ENCODE measurements around the gene MACROH2A1. TPM values are rescaled to one million over a fixed set of nuclear protein-coding genes. Genes with fewer than 3 reads are reported as not detected.

Gene MACROH2A1
- total RNA-seq, 1 experiment from 2014 or later: 322 TPM

DNA sequence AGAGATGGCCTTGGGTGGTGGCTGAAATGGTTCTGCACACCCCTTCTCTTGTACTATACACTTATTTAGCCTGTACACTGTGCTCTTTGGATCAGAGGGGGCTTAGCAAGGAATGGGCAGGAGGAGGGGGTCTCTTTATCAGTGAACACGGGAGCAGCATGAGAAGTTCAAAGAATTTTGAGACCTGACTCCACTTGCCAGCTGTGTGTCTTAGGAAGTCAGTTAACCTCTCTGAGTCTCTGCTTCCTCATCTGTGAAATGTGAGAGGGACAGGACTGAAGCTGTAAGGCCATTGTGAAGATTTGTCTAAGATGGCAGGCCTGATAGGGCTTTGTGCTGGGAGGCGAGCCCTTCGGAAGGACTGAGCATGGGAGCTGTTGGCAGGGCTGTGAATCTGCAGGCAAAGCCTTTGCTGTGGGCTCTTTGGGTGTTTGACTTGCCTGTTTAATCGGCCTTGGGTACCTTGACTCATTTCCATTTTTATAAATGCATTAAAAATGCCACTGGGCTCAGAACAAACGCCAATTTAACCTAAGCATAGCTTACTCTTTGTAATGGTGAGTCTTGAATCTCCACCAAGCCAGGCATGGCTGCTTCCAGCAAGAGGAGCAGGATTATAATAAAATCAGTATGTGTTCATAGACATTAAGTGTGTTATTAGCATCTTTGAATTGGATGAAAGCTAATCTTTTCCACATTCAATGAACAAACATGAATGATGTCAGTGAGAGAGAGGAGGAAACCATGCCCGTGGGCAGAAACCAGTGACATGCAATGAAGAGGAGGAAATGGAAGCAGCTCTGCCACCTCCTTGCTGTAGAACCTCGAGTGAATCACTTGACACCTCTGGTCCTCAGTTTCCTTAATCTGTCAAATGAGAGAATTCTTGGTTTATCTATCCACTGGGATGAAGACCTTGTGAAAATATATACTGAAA, 89.4 kb downstream of the MACROH2A1 start:
- H3K4me3 ChIP-seq (ENCODE audit: insufficient read depth, low read depth, low read length): no peak overlapping the region
- DNase-seq: no peak

DNA sequence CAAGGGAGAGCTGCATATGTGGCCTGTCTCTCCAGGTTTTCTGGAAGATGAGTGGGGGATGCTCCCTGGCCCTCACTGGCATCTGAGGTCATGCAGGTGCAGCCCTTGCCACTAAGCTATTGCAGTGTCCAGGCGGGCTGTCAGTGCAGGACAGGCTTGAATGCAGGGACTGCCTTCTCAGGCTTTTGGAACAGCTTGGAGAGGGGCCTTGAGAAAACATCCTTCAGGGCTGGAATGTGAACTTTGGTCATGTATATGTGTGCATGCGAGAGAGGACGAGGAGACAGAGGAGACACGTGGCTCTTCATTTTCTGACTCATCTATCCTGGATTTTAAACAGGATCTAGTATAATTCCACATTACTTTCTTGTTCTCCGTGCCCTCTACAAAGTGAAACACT, 90.3 kb downstream of the MACROH2A1 start:
- Histone ChIP-seq H3K4me3 (ENCODE audit: insufficient read depth, low read depth, low read length) (no peak overlapping the region), H3K27me3 (ENCODE audit: control insufficient read depth, insufficient read depth, low read length) (no peaks in the 10 kb centered on the region; the same call in 1 of the 2 replicates), H3K36me3 (replicated peaks; ENCODE audit: control insufficient read depth, insufficient read depth, low read length) (no peaks in the 10 kb centered on the region)
- no peak for DNase-seq

More for the DNA sequence above, 89.4 kb downstream of the MACROH2A1 start:
- no peaks in the 10 kb centered on the region for H3K36me3 ChIP-seq (replicated peaks; ENCODE audit: control insufficient read depth, insufficient read depth, low read length)
- H3K27me3 ChIP-seq (ENCODE audit: control insufficient read depth, insufficient read depth, low read length): no peaks in the 10 kb centered on the region; the same call in 1 of the 2 replicates

DNA sequence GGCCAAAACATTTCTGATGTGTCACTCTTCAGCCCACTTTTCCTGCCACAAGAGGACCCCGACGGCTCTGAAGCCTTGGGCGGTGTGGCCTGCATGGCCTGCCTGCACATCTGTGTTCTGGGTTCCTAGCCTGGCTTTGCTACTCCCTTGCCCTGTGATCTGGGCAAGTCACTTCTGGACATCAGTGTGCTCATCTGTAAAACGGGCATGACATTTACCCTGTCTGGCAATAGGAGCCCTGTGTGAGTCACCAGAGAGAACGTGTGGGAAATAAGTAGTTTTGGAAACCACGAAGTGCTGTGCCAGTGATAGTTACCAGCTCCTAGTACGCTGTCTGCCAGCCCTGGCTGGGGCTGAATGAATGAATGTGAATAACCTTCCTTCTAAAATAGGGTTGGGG, 90.8 kb downstream of the MACROH2A1 start:
- DNase-seq: no peak

DNA sequence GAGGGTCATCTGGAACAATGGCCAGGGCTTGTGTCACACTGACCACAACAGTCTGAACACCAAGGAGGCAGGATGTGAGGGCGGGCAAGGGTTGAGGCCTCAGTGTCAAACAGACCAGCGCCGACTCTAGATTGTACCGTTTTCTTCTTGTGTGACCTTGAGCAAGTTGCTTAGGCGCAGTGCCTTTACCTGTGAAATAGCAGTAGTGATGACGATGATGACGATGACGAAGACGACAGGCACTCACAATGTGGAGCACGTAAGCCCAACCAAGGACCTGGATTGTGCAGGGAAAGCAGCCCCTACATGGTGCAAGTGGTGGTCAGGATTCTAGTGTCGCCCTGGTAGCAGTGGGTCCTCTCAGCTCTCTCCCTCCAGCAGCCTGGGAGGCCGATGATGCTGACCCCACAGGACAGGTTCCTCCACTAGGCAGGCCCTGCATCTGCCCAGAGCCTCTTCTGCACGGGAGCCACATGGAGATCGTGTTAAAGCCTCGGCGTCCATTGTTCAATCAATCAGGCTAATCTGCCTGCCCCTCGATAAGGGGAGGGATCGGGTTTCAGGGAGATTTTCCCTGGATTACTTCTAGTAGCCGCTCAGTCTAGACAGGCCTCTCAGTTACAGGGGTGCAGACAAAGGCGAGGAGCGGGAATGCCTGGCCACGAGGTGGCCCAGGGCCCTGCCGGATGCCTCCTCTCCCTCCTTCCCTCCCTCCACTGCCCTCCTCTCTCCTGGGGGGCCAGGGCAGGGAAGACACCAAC, 91.7 kb downstream of the MACROH2A1 start:
- H3K27me3 ChIP-seq (ENCODE audit: control insufficient read depth, insufficient read depth, low read length): no peaks in the 10 kb centered on the region; the same call in 1 of the 2 replicates
- H3K4me3 ChIP-seq (ENCODE audit: insufficient read depth, low read depth, low read length): no peak overlapping the region
- peak; percentile 78 for DNase-seq
- no peaks in the 10 kb centered on the region for H3K36me3 ChIP-seq (replicated peaks; ENCODE audit: control insufficient read depth, insufficient read depth, low read length)

More for the DNA sequence above, 90.8 kb downstream of the MACROH2A1 start:
- Histone ChIP-seq H3K4me3 (ENCODE audit: insufficient read depth, low read depth, low read length) (no peak overlapping the region), H3K27me3 (ENCODE audit: control insufficient read depth, insufficient read depth, low read length) (no peaks in the 10 kb centered on the region; the same call in 1 of the 2 replicates), H3K36me3 (replicated peaks; ENCODE audit: control insufficient read depth, insufficient read depth, low read length) (no peaks in the 10 kb centered on the region)

DNA sequence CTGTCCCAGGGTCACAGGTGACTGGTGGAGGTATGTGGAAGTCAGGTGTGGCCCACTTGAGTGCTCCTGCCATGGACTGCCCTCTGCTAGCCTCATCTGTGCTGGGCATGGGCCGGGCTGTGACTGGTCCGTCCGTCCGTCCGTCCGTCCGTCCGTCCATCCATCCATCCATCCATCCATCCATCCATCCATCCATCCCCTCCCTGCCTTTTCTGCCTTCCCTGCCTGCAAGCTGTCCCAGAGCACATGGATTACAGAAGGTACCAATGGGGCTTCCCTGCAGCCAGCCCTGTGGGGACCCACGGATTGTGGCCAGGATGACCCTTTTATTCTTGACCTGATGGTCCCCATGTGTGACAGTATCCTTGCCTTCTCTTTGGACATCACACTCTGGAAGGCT, 92.5 kb downstream of the MACROH2A1 start:
- H3K27me3 ChIP-seq (ENCODE audit: control insufficient read depth, insufficient read depth, low read length): no peaks in the 10 kb centered on the region; the same call in 1 of the 2 replicates
- H3K36me3 ChIP-seq (replicated peaks; ENCODE audit: control insufficient read depth, insufficient read depth, low read length): no peaks in the 10 kb centered on the region
- DNase-seq: no peak
- H3K4me3 ChIP-seq (ENCODE audit: insufficient read depth, low read depth, low read length): no peak overlapping the region

DNA sequence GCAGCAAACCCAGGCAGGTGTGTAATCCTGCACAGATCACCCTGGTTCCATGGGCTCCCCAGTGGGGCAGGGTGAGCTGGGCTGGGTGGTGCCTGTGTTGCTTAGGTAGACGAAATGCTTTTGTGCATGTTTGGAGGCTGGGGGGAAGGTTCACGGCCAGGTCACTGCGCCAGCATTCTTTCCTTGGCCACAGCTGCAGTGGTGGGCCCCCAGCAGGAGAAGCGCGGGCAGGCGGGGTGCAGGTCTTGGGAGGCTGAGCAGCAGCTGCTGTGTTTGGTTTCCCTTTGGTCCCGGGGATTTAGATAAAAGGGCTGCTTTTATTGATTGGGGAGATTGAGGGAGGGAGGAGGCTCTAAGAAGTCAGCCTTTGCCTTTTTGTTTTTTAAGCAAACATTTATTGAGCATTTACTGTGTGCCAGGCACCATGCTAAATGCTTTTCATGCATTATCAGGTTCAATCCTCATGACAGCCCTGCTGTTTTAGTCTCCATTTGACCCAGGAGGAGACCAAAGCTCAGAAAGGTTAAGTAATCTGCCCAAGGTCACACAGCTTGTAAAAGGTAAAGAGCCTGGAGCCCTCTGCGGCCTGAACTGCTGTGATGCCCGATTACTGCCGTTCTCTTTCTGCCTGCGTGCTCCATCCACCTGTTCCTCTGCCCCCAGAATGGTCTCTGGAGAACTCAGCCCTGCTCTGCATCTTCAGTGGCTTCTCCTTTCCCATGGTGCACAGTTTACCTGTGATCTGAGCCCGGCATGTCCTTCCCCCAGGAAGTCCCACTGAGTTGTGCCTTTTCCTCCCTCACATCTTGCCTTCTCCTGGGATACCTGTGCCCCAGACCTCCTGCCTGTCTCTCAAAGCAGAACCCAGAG, 94.4 kb downstream of the MACROH2A1 start:
- DNase-seq: no peak

DNA sequence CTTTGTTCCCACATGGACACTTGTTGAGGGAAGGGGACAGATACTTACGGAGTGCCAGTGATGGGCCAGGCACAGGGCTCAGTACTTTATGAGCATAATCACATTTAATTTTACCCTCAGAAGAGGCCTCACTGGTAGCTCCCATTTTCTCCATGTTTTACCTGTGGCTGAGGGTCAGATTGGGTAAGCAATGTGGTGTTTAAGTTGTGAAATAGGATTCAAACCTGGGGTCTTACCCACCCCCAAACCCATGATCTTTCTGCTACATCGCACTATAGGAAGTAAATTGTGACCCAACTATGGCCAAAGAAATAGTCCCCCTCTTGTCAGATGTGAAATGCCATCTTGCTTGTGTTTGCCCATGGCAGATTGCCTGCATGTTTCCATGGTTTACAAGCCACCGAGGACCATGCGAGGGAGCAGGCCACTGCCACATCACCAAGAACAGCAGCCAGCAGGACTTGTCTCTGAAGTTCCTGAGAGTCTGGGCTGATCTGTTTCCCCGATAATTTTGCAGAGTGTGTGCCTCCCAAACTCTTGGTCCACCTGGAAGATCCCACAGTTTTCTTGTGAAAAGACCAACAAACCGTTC, 95.4 kb downstream of the MACROH2A1 start:
- no peak for DNase-seq
- no peaks in the 10 kb centered on the region for H3K36me3 ChIP-seq (replicated peaks; ENCODE audit: control insufficient read depth, insufficient read depth, low read length)
- H3K4me3 ChIP-seq (ENCODE audit: insufficient read depth, low read depth, low read length): no peak overlapping the region
- no peaks in the 10 kb centered on the region; the same call in 1 of the 2 replicates for H3K27me3 ChIP-seq (ENCODE audit: control insufficient read depth, insufficient read depth, low read length)

More for the DNA sequence above, 94.4 kb downstream of the MACROH2A1 start:
- no peaks in the 10 kb centered on the region; the same call in 1 of the 2 replicates for H3K27me3 ChIP-seq (ENCODE audit: control insufficient read depth, insufficient read depth, low read length)
- H3K36me3 ChIP-seq (replicated peaks; ENCODE audit: control insufficient read depth, insufficient read depth, low read length): no peaks in the 10 kb centered on the region
- H3K4me3 ChIP-seq (ENCODE audit: insufficient read depth, low read depth, low read length): no peak overlapping the region

DNA sequence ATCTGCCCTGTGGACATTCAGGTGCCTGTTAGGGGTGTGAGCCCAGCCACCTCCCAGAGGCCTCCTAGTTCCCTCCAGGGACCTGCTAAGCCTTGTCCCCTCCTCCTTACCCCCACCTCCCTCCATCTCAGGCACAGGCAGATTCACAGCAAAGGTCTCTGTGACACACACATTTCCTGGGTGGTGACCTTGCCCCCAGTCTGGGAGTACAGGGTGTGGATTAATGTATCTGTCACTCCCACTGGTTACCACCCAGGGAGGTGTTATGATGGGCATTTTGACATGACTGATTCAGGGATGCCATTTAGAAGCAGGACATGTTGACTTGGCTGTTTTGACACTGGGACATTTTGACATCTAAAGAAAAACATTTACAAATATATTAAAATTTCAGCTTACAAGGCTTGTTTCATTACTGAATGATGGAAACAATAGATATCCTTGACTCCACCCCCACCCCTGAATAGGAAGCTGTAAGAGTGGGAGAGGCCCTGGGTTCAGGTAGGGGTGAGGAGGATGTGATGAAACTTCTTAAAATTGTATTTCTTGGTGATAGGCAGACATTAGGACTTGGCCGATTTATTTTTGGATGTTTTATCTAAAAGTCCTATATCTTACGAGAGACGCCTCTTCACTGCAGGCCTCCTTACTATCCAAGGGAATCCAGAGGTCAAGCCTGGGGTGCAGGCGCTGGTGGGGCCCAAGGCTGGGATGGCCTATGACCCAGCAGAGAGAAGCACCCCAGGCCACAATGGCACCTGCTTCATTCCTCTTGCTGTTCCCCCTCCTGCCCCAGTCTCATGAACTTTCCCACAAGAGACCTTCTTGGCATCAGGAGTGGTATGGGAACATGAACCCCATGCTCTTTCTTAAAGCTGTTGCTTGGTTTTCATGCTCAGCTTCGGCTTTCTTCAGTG, 101.9 kb downstream of the MACROH2A1 start:
- no peak for DNase-seq
- Histone ChIP-seq H3K27me3 (ENCODE audit: control insufficient read depth, insufficient read depth, low read length) (no peaks in the 10 kb centered on the region), H3K36me3 (replicated peaks; ENCODE audit: control insufficient read depth, insufficient read depth, low read length) (no peaks in the 10 kb centered on the region), H3K4me3 (ENCODE audit: insufficient read depth, low read depth, low read length) (no peak overlapping the region)

DNA sequence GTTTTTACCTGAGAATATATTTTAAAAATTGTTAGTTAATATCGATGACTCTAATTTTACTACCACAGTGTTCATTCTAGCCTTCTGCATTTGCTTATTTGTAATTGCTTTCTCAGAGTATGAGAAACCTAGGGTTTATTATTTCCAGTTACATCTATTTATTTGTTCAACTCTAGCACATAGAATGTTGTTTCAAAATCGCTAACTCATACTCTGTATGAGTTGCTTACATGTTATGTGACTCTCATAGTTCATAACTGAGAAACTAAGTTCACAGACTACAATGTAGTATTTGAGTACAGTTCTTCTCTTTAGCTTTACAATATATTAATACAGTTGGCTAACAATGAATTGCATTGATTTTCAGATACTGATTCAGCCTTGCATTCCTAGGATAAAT, 103.2 kb downstream of the MACROH2A1 start:
- Histone ChIP-seq H3K4me3 (ENCODE audit: insufficient read depth, low read depth, low read length) (no peak overlapping the region), H3K27me3 (ENCODE audit: control insufficient read depth, insufficient read depth, low read length) (no peaks in the 10 kb centered on the region), H3K36me3 (replicated peaks; ENCODE audit: control insufficient read depth, insufficient read depth, low read length) (no peaks in the 10 kb centered on the region)
- DNase-seq: no peak

DNA sequence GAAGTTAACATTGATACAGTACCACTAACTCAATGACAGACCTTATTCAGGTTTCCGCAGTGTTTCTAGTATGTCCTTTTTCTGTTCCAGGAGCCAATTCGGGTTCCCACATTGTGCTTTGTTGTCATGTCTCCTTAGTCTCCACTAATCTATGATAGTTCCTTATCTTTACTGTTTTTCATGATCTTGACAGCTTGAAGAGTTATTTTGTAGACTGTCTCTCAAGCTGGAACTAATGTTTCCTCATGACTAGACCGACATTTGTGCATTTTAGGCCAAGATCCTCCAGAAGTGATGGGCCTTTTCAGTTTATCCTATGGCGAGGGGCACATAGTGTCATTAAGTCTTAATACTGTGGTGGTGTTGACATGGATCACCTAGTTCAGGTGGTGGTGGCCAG, 104.2 kb downstream of the MACROH2A1 start:
- Histone ChIP-seq H3K4me3 (ENCODE audit: insufficient read depth, low read depth, low read length) (no peak overlapping the region), H3K27me3 (ENCODE audit: control insufficient read depth, insufficient read depth, low read length) (no peaks in the 10 kb centered on the region), H3K36me3 (replicated peaks; ENCODE audit: control insufficient read depth, insufficient read depth, low read length) (no peaks in the 10 kb centered on the region)
- DNase-seq: no peak

DNA sequence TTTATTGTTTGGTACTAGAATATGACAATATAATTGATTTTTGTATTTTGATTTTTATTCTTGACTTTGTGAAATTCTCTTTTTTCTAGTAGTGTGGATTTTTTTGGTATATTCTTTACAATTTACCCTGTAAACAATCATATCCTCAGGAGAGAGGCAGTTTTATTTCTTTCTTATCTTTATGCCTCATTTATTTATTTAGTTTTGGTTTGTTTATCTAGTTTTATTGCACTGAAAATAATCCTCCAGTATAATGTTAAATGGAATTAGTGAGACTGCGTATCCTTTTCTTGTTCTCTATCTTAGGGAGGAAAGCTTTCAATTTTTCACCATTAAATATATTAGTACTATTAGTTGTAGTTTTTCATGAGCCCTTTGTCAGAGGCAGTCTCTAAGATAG, 109.4 kb downstream of the MACROH2A1 start:
- H3K27me3 ChIP-seq (ENCODE audit: control insufficient read depth, insufficient read depth, low read length): no peaks in the 10 kb centered on the region
- H3K36me3 ChIP-seq (replicated peaks; ENCODE audit: control insufficient read depth, insufficient read depth, low read length): no peaks in the 10 kb centered on the region
- no peak for DNase-seq
- H3K4me3 ChIP-seq (ENCODE audit: insufficient read depth, low read depth, low read length): no peak overlapping the region

DNA sequence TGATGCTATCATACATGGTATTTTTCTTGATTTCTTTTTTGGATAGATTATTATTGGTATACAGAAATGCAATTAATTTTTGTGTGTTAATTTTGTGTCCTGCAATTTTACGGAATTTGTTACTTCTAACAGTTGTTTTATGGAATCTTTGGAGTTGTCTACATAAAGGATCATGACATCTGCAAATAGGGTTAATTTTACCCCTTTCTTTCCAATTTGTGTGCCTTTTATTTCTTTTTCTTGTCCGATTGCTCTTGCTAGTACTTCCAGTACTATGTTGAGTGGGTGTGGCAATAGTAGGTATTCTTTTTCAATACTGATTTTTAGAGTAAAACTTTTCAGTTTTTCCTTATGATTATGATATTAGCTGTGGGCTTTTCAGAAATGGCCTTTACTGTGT, 111.5 kb downstream of the MACROH2A1 start:
- DNase-seq: no peak

More for the DNA sequence above, 111.5 kb downstream of the MACROH2A1 start:
- Histone ChIP-seq H3K4me3 (ENCODE audit: insufficient read depth, low read depth, low read length) (no peak overlapping the region), H3K27me3 (ENCODE audit: control insufficient read depth, insufficient read depth, low read length) (no peaks in the 10 kb centered on the region), H3K36me3 (replicated peaks; ENCODE audit: control insufficient read depth, insufficient read depth, low read length) (no peaks in the 10 kb centered on the region)
